Measurements from ENCODE around the gene PET117. TPM values are rescaled to one million over a fixed set of nuclear protein-coding genes. Genes with fewer than 3 reads are reported as not detected.
"Not testable (repeated sequence)": the region's sequence is repeated elsewhere in the genome, so short reads cannot be mapped to it uniquely, and the experiment has no call there.

PET117 gene
- total RNA-seq, 4 donors from 2014 or later: 11.5 to 14.7 (median 13.3) TPM

- 77 to 83% methylated on average over 2 of the region's 2 CpGs for WGBS, 2 donors
- no peak overlapping the region for H3K4me3 ChIP-seq (ENCODE audit: low read depth, poor library complexity, severe bottlenecking)
- DNase-seq (ENCODE audit: low spot score in 2 of 2): no peak
- no peak for TF ChIP-seq POLR2A (IDR thresholded peaks at IDR 0.05)
- no peak for TF ChIP-seq CTCF (IDR thresholded peaks at IDR 0.05)
- intact Hi-C loops (cut with DNase I; ENCODE audit: low total_unique reads): no loop called here
Measured at GRCh38 chr20:18108326-18108725, 29.3 kb upstream of the PET117 start.

GRCh38 chr20:18128574-18128973, 9.1 kb upstream of the PET117 start:
- WGBS, 2 donors: 39 to 41% methylated on average over 1 of the region's 1 CpG
- H3K4me3 ChIP-seq (ENCODE audit: low read depth, poor library complexity, severe bottlenecking); intact Hi-C loops (cut with DNase I; ENCODE audit: low total_unique reads); DNase-seq (ENCODE audit: low spot score in 2 of 2): not testable (repeated sequence)

- no peak overlapping the region for H3K4me3 ChIP-seq (ENCODE audit: low read depth, poor library complexity, severe bottlenecking)
- TF ChIP-seq CTCF (IDR thresholded peaks at IDR 0.05) (no peak), POLR2A (IDR thresholded peaks at IDR 0.05) (no peak)
- WGBS, 2 donors: 88 to 97% methylated on average over 1 of the region's 1 CpG
- DNase-seq (ENCODE audit: low spot score in 2 of 2): no peak
- intact Hi-C loops (cut with DNase I; ENCODE audit: low total_unique reads): no loop called here
Measured at GRCh38 chr20:18132663-18133062, 5.0 kb upstream of the PET117 start.

- TF ChIP-seq CTCF (IDR thresholded peaks at IDR 0.05) (no peak), POLR2A (IDR thresholded peaks at IDR 0.05) (no peak)
- WGBS, 2 donors: 34 to 48% methylated on average over 2 of the region's 2 CpGs
- intact Hi-C loops (cut with DNase I; ENCODE audit: low total_unique reads): no loop called here
- DNase-seq (ENCODE audit: low spot score in 2 of 2): no peak
- no peak overlapping the region for H3K4me3 ChIP-seq (ENCODE audit: low read depth, poor library complexity, severe bottlenecking)
Measured at GRCh38 chr20:18133962-18134361, 3.7 kb upstream of the PET117 start.

- DNase-seq (ENCODE audit: low spot score in 2 of 2): no peak
- WGBS, 2 donors: 0% methylated on average over 6 to 9 of the region's 15 CpGs
- TF ChIP-seq CTCF (IDR thresholded peaks at IDR 0.05): no peak
- peak overlapping the region; percentile 91 for H3K4me3 ChIP-seq (ENCODE audit: low read depth, poor library complexity, severe bottlenecking)
- intact Hi-C loops (cut with DNase I; ENCODE audit: low total_unique reads): no loop called here
Measured at GRCh38 chr20:18138266-18138582, 561 bp downstream of the PET117 start.

GRCh38 chr20:18138639-18139583, 1.2 kb downstream of the PET117 start:
- intact Hi-C loops (cut with DNase I; ENCODE audit: low total_unique reads): no loop called here
- 20 to 22% methylated on average over 7 of the region's 7 CpGs for WGBS, 2 donors
- TF ChIP-seq POLR2A (IDR thresholded peaks at IDR 0.05) (no peak), CTCF (IDR thresholded peaks at IDR 0.05) (no peak)
- H3K4me3 ChIP-seq (ENCODE audit: low read depth, poor library complexity, severe bottlenecking): peak overlapping the region; percentile 91
- DNase-seq (ENCODE audit: low spot score in 2 of 2): no peak
